Stomach (tissue), 9 donors: ENCODE results near the gene MICB. TPM values are rescaled to one million over a fixed set of nuclear protein-coding genes. Genes with fewer than 3 reads are reported as not detected.

Experiments
- DNase-seq, 2 donors: peaks; one replicate each; pipeline versions ENCODE4 v3.0.0 to v3.0.0-alpha.2; 2013 to 2019
- H3K27ac ChIP-seq, 5 donors: fragments of 200-600 bp in 4 of 5; sonication (generic) in 4 of 5; one replicate each; pipeline ENCODE4 v1.5.1; 2013 to 2019; ENCODE audit warnings: mild to moderate bottlenecking in 1 of 5, moderate library complexity in 1 of 5
- H3K27me3 ChIP-seq, 3 donors: fragments of 200-600 bp; sonication (generic); one replicate each; pipeline ENCODE4 v1.5.1; 2017 to 2019; ENCODE audit warnings: mixed run types in 1 of 3
- H3K36me3 ChIP-seq, 4 donors: fragments of 200-600 bp; sonication (generic); 1 replicate in 3 of 4; 2 replicates in 1 of 4; pipeline ENCODE4 v1.5.1; 2016 to 2019
- H3K4me1 ChIP-seq, 4 donors: fragments of 200-600 bp; sonication (generic); one replicate each; pipeline ENCODE4 v1.5.1; 2016 to 2019
- H3K4me3 ChIP-seq, 4 donors: fragments of 200-600 bp; sonication (generic) in 3 of 4; one replicate each; pipeline ENCODE4 v1.5.1; 2016 to 2019; ENCODE audit warnings: mild to moderate bottlenecking in 1 of 4
- H3K9me3 ChIP-seq, 4 donors: fragments of 200-600 bp; sonication (generic); one replicate each; pipeline ENCODE4 v1.5.1; 2016 to 2019
- EP300 ChIP-seq: sonication (generic); formaldehyde crosslinking; IDR thresholded peaks from one replicate; pipeline ENCODE4 v1.6.1; 2017; ENCODE audit warnings: antibody characterized with exemption
- POLR2A ChIP-seq, 4 donors: fragments of 450-650 bp; IDR thresholded peaks; one replicate each; pipeline ENCODE4 v1.6.1; 2016; ENCODE audit warnings: antibody characterized with exemption in 4 of 4, control low read depth in 2 of 4, mild to moderate bottlenecking in 1 of 4, moderate library complexity in 1 of 4
- POLR2AphosphoS5 ChIP-seq, 3 donors: sonication (generic); formaldehyde crosslinking; IDR thresholded peaks; one replicate each; pipeline ENCODE4 v1.6.1; 2016; ENCODE audit warnings: antibody characterized with exemption in 3 of 3
- WGBS, 5 donors: extraction: QIAGEN DNeasy Blood & Tissue Kit in 3 of 5; methylation state at CpG; one replicate each; pipeline versions ENCODE4 v1.1.5 to v1.1.7; 2013 to 2018; 5-methylcytosine and 5-hydroxymethylcytosine counted together
- intact Hi-C: fragments of 100-400 bp; cut with DNase I; formaldehyde crosslinking; loops from one replicate; pipeline ENCODE4 v1.15.1; 2023; ENCODE audit warnings: low total_unique reads
- polyA plus RNA-seq, 3 donors: library from polyadenylated mRNA; stranded (reverse); fragments of 200-250 nt; gene quantifications; one replicate each; pipeline ENCODE4 v1.2.3, GENCODE V29; 2013
- total RNA-seq, 5 donors: library from RNA; depleted of rRNA; stranded (reverse); fragments of >200 nt; gene quantifications; one replicate each; pipeline versions ENCODE4 v1.1.0 to v1.2.3, GENCODE V29; 2014 to 2016
- TF ChIP-seq, protein P1 (sequence below), 7 experiments: fragments of 450-650 bp in 4 of 7; fragments of 200-600 bp in 3 of 7; sonication (generic) in 3 of 7; IDR thresholded peaks; one replicate each; pipeline ENCODE4 v1.5.1; 2016 to 2019; ENCODE audit warnings: antibody characterized with exemption in 7 of 7, control low read depth in 2 of 7, mild to moderate bottlenecking in 1 of 7
- donor health status: healthy with polysubstance abuse.
- donor health status: Bipolar disorder and iron deficiency.
- donor health status: healthy.

Gene MICB
- total and polyA plus RNA-seq, 8 donors: 0.29 to 1.7 (median 0.86) TPM; not detected in 2

DNA sequence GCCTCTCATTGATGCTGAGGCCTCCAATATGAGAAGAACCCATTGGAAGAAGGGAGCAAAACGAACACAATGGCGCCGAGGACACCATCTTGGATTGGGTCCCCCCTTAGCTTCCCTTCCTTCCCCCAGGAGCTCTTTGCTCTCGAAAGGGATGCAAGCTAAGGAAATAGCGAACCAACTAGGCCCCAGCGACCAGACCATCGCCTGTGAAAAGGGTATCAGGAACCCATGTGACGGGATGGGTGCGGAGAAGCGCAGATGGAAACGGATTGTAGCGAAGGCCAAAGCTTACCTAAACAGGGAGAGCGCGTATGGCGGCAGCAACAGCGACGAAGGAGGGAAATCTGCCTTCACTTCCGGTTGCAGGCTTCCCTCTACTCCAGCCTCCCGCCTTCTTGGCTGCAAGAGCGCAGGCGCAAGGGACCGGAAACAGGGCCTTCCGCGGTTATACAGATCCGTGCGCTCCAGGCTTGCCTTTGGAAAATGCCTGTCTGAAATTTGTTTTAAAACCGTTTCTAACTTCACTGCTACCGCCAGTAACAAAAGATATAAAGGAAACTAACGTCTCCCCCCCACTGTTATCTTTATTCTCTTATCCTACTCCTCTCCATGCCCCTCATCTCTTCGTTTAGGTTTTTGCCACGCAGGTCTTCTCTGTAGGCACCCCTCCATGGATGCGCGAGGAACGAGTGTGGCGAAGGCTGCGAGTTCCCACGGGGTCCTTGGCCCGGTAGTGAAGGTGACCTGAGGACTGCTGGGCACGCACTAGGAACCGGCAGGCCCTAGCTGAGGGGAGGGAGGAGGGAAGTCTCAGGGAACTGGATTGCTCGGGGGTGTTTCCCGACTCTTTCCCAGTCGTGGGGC lies 43.9 kb downstream of the MICB start, which contains the start of gene DDX39B:
Gene DDX39B (minus strand): TSS at position 346 of the 864 bp plus-strand sequence. CDS start 1,471 bp downstream, outside the sequence.
- Histone ChIP-seq H3K9me3 (no peaks in the 10 kb centered on the region), H3K4me1 (peaks cover 30 to 62% (median 47%) of the 10 kb centered on the region in 4 donors), H3K36me3 (peaks cover 32 to 35% (median 35%) of the 10 kb centered on the region in 4 donors), H3K4me3 (peak within 1 kb of the TSS; percentile 68 to 83 (median 75)), H3K27ac (peak within 1 kb of the TSS; percentile 81 to 99 (median 93)), H3K27me3 (no peaks in the 10 kb centered on the region)
- no peak for TF ChIP-seq EP300
- TF ChIP-seq POLR2A (IDR thresholded peaks at IDR 0.05): peak in 2 of 4 donors; percentile 35 to 80
- peak; percentile 93 to 96 (median 94) for TF ChIP-seq POLR2AphosphoS5 (IDR thresholded peaks at IDR 0.05)
- 0% methylated on average over 43 of the region's 43 CpGs for WGBS, 5 donors
- intact Hi-C loops: no loop called here
- peak; percentile 97 to 99 for DNase-seq

DNA sequence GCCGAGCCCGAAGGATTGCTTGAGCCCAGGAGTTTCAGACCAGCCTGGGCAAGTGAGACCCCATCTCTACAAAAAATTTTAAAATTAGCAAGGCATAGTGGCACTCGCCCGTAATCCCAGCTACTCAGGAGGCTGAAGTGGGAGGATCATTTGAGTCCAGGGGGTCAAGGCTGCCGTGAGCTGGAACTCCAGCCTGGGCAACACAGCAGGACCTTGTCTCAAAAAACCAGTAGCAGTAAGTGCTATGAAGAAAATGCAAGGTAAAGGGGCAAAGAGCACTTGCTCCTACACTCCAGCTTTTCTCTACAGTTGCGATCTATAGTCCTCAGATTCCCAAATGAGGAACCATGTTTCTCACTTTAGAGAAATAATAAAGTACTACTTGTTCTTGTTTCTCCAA lies 45.7 kb downstream of the MICB start:
- intact Hi-C loops: no loop called here
- peaks cover 15 to 18% (median 17%) of the 10 kb centered on the region in 4 donors for H3K36me3 ChIP-seq
- WGBS, 5 donors: 89 to 97% (median 95%) methylated on average over 6 of the region's 6 CpGs
- no peak for DNase-seq
- H3K4me3 ChIP-seq: no peak overlapping the region
- TF ChIP-seq POLR2A (IDR thresholded peaks at IDR 0.05): no peak
- TF ChIP-seq, protein P1, sequence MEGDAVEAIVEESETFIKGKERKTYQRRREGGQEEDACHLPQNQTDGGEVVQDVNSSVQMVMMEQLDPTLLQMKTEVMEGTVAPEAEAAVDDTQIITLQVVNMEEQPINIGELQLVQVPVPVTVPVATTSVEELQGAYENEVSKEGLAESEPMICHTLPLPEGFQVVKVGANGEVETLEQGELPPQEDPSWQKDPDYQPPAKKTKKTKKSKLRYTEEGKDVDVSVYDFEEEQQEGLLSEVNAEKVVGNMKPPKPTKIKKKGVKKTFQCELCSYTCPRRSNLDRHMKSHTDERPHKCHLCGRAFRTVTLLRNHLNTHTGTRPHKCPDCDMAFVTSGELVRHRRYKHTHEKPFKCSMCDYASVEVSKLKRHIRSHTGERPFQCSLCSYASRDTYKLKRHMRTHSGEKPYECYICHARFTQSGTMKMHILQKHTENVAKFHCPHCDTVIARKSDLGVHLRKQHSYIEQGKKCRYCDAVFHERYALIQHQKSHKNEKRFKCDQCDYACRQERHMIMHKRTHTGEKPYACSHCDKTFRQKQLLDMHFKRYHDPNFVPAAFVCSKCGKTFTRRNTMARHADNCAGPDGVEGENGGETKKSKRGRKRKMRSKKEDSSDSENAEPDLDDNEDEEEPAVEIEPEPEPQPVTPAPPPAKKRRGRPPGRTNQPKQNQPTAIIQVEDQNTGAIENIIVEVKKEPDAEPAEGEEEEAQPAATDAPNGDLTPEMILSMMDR (IDR thresholded peaks at IDR 0.05): no peak
- TF ChIP-seq EP300: no peak
- TF ChIP-seq POLR2AphosphoS5 (IDR thresholded peaks at IDR 0.05): no peak
- peak overlapping the region in 1 of 5 donors; percentile 99 for H3K27ac ChIP-seq
- peaks cover 35 to 58% (median 46%) of the 10 kb centered on the region in 4 donors for H3K4me1 ChIP-seq
- H3K9me3 ChIP-seq: no peaks in the 10 kb centered on the region
- no peaks in the 10 kb centered on the region for H3K27me3 ChIP-seq

DNA sequence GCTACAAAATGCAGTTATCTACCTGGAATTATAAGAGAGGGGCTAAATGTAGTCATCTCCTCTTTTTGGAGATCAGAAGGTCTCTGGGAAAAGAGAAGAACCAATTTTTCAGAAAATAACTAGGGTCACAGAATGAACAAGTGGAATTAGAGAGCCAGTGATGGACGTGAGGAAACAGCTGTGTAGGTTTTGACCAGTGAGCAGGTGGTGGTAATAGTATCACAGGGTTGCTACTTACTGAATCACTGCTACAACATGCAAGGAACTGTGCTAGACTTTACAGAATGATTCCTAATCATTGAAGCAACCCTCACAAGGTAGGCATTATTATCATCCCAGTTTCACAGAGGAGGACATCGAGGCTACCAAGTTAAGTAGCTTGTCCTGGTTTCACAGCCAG lies 46.7 kb downstream of the MICB start:
- H3K9me3 ChIP-seq: no peaks in the 10 kb centered on the region
- no peaks in the 10 kb centered on the region for H3K27me3 ChIP-seq
- DNase-seq: no peak
- no peak overlapping the region for H3K27ac ChIP-seq
- peaks cover 25 to 58% (median 41%) of the 10 kb centered on the region in 4 donors for H3K4me1 ChIP-seq
- no peak overlapping the region for H3K4me3 ChIP-seq
- intact Hi-C loops: loop anchor here (5.0 kb wide), 1 partner anchor 58 kb away; no protein-coding TSS in a partner anchor
- WGBS, 5 donors: 65 to 85% (median 77%) methylated on average over 2 of the region's 2 CpGs
- H3K36me3 ChIP-seq: peaks cover 6 to 17% (median 15%) of the 10 kb centered on the region in 4 donors
- TF ChIP-seq POLR2AphosphoS5 (IDR thresholded peaks at IDR 0.05) (no peak), EP300 (no peak), POLR2A (IDR thresholded peaks at IDR 0.05) (no peak)

DNA sequence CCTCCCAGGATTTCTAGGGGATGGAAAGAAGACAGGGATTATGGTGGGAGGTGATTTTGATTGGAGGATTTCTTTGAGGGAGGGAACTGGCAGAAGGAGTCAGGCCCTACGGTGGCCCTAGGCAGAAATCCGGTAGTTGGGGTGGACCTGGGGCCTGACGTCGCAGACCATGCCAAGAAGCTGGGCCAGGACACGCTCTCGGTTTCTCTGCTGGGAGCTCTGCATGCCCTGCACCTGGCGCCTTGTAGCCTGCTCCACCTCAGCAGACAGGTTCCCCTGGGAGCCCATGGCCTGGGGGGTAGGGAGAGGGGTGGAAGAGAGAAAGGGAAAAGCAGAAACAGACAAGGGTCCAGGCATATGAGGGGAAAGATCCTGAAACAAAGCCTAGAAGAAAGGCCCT lies 47.3 kb downstream of the MICB start:
- peaks cover 0 to 17% (median 15%) of the 10 kb centered on the region in 4 donors for H3K36me3 ChIP-seq
- DNase-seq: no peak
- no peak overlapping the region for H3K4me3 ChIP-seq
- TF ChIP-seq POLR2A (IDR thresholded peaks at IDR 0.05) (no peak), EP300 (no peak), POLR2AphosphoS5 (IDR thresholded peaks at IDR 0.05) (no peak)
- TF ChIP-seq, protein P1 (IDR thresholded peaks at IDR 0.05): no peak
- H3K27me3 ChIP-seq: no peaks in the 10 kb centered on the region
- 68 to 84% (median 76%) methylated on average over 7 of the region's 7 CpGs for WGBS, 5 donors
- H3K27ac ChIP-seq: no peak overlapping the region
- H3K9me3 ChIP-seq: no peaks in the 10 kb centered on the region
- intact Hi-C loops: loop anchor here (5.0 kb wide), 1 partner anchor 57 kb away; no protein-coding TSS in a partner anchor
- peaks cover 19 to 55% (median 35%) of the 10 kb centered on the region in 4 donors for H3K4me1 ChIP-seq

DNA sequence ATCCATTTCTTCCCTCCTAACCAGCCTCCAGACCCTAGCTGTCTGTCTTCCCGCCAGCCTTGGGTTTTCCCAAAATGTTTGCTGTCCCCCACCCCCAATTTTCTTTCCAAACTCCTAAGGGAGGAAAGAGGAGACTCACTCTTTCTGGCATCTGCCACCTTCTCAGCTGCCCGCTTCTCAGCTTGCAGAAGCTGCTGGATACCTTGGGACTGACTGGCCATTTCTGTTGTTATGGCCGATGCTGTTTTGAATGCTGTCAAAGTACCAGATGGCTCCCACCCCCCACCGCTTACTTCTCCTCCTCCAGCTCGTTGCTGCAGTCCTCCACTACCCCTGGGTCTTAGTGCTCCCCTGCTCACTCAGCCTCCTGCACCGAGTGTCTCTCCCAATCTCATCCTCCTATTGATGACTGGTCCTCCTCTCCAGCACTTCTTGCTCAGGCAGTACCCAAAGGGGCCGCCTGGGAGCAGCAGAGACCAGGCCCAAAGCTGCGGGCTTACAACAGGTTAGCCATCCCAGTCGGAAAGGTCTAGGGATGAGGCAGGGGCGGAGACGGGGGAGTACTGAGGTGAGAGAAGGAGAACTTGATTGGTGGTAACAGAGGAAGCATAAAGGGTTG lies 48.5 kb downstream of the MICB start, which contains the start of gene ATP6V1G2:
Gene ATP6V1G2 (minus strand): TSS at position 270 of the 619 bp plus-strand sequence. CDS start 49 bp downstream, at position 221.
- TF ChIP-seq POLR2AphosphoS5 (IDR thresholded peaks at IDR 0.05): peak in 1 of 3 donors; percentile 65
- TF ChIP-seq EP300: no peak
- TF ChIP-seq, protein P1 (IDR thresholded peaks at IDR 0.05): peak in 6 of 7 experiments; percentile 50 to 99 (median 98)
- no peak for TF ChIP-seq POLR2A (IDR thresholded peaks at IDR 0.05)
- peak; percentile 89 to 96 for DNase-seq
- Histone ChIP-seq H3K27ac (peak within 1 kb of the TSS; percentile 86 to 89 (median 87)), H3K4me3 (peak within 1 kb of the TSS; percentile 43 to 54 (median 50)), H3K36me3 (peaks cover 0 to 27% (median 25%) of the 10 kb centered on the region in 4 donors), H3K27me3 (no peaks in the 10 kb centered on the region), H3K9me3 (no peaks in the 10 kb centered on the region), H3K4me1 (peaks cover 13 to 48% (median 36%) of the 10 kb centered on the region in 4 donors)
- intact Hi-C loops: loop anchor here (5.0 kb wide), 1 partner anchor 56 kb away; no protein-coding TSS in a partner anchor
- 7 to 9% (median 8%) methylated on average over 11 of the region's 11 CpGs for WGBS, 5 donors
